Central memory CD8-positive, alpha-beta T cell (primary cell): ENCODE results near the gene MYADM.

ENCODE experiments used
- ATAC-seq: fragments of 150-1000 bp; cut with Tn5 transposase; replicated peaks from 2 replicates; pipeline ENCODE4 v1.10.0; 2022; ENCODE audit warnings: mild to moderate bottlenecking, moderate FRiP score, moderate number of reproducible peaks; ENCODE audit not compliant: poor library complexity, severe bottlenecking; ENCODE audit errors: extremely low read depth
- DNase-seq, 2 donors: peaks; one replicate each; pipeline ENCODE4 v3.0.0; 2021; ENCODE audit warnings: low spot score in 2 of 2
- H3K27ac Mint-ChIP-seq: one replicate; pipeline ENCODE4 v1.8.0; 2022; ENCODE audit warnings: low read depth, mild to moderate bottlenecking, moderate library complexity, mixed read lengths
- H3K27me3 Mint-ChIP-seq: one replicate; pipeline ENCODE4 v1.8.0; 2022; ENCODE audit warnings: mixed read lengths
- H3K36me3 Mint-ChIP-seq: one replicate; pipeline ENCODE4 v1.8.0; 2022; ENCODE audit warnings: mild to moderate bottlenecking, moderate library complexity, mixed read lengths; ENCODE audit not compliant: insufficient read depth
- H3K4me1 Mint-ChIP-seq: one replicate; pipeline ENCODE4 v1.8.0; 2022; ENCODE audit warnings: mixed read lengths
- H3K4me3 Mint-ChIP-seq: one replicate; pipeline ENCODE4 v1.8.0; 2022; ENCODE audit warnings: mild to moderate bottlenecking, moderate library complexity, mixed read lengths
- H3K9me3 Mint-ChIP-seq: one replicate; pipeline ENCODE4 v1.8.0; 2022; ENCODE audit warnings: mixed read lengths

MYADM gene

GRCh38 chr19:53871454-53871853 is 3.8 kb downstream of the MYADM start:
- peaks cover 62% of the 10 kb centered on the region for H3K4me1 Mint-ChIP-seq
- no peaks in the 10 kb centered on the region for H3K27me3 Mint-ChIP-seq
- peaks cover 10% of the 10 kb centered on the region for H3K9me3 Mint-ChIP-seq
- ATAC-seq (no peak), DNase-seq (peak in 1 of 2 donors; percentile 11)
- peak overlapping the region; percentile 66 for H3K4me3 Mint-ChIP-seq
- peaks cover 89% of the 10 kb centered on the region for H3K36me3 Mint-ChIP-seq
- peak overlapping the region; percentile 100 for H3K27ac Mint-ChIP-seq

- H3K9me3 Mint-ChIP-seq: peaks cover 10% of the 10 kb centered on the region
- ATAC-seq: no peak
- peak in 1 of 2 donors; percentile 18 for DNase-seq
- H3K4me3 Mint-ChIP-seq: peak overlapping the region; percentile 60
- peak overlapping the region; percentile 91 for H3K27ac Mint-ChIP-seq
- H3K27me3 Mint-ChIP-seq: no peaks in the 10 kb centered on the region
- peaks cover 92% of the 10 kb centered on the region for H3K36me3 Mint-ChIP-seq
- peaks cover 62% of the 10 kb centered on the region for H3K4me1 Mint-ChIP-seq
Measured at GRCh38 chr19:53872762-53873161, 5.1 kb downstream of the MYADM start.

DNA sequence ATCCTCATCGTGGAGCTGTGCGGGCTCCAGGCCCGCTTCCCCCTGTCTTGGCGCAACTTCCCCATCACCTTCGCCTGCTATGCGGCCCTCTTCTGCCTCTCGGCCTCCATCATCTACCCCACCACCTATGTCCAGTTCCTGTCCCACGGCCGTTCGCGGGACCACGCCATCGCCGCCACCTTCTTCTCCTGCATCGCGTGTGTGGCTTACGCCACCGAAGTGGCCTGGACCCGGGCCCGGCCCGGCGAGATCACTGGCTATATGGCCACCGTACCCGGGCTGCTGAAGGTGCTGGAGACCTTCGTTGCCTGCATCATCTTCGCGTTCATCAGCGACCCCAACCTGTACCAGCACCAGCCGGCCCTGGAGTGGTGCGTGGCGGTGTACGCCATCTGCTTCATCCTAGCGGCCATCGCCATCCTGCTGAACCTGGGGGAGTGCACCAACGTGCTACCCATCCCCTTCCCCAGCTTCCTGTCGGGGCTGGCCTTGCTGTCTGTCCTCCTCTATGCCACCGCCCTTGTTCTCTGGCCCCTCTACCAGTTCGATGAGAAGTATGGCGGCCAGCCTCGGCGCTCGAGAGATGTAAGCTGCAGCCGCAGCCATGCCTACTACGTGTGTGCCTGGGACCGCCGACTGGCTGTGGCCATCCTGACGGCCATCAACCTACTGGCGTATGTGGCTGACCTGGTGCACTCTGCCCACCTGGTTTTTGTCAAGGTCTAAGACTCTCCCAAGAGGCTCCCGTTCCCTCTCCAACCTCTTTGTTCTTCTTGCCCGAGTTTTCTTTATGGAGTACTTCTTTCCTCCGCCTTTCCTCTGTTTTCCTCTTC is 6.3 kb downstream of the MYADM start:
- ATAC-seq: no peak
- peaks cover 54% of the 10 kb centered on the region for H3K4me1 Mint-ChIP-seq

DNA sequence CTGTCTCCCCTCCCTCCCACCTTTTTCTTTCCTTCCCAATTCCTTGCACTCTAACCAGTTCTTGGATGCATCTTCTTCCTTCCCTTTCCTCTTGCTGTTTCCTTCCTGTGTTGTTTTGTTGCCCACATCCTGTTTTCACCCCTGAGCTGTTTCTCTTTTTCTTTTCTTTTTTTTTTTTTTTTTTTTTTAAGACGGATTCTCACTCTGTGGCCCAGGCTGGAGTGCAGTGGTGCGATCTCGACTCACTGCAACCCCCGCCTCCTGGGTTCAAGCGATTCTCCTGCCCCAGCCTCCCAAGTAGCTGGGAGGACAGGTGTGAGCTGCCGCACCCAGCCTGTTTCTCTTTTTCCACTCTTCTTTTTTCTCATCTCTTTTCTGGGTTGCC is 6.9 kb downstream of the MYADM start:
- H3K27ac Mint-ChIP-seq: peak overlapping the region; percentile 91
- peaks cover 54% of the 10 kb centered on the region for H3K4me1 Mint-ChIP-seq
- H3K9me3 Mint-ChIP-seq: peaks cover 10% of the 10 kb centered on the region
- peaks cover 82% of the 10 kb centered on the region for H3K36me3 Mint-ChIP-seq
- DNase-seq: no peak
- no peak for ATAC-seq
- peak overlapping the region; percentile 60 for H3K4me3 Mint-ChIP-seq
- H3K27me3 Mint-ChIP-seq: no peaks in the 10 kb centered on the region

More for the DNA sequence above, 6.3 kb downstream of the MYADM start:
- peak overlapping the region; percentile 60 for H3K4me3 Mint-ChIP-seq
- H3K36me3 Mint-ChIP-seq: peaks cover 89% of the 10 kb centered on the region
- peaks cover 10% of the 10 kb centered on the region for H3K9me3 Mint-ChIP-seq
- peak in 1 of 2 donors; percentile 23 for DNase-seq
- H3K27ac Mint-ChIP-seq: peak overlapping the region; percentile 91
- no peaks in the 10 kb centered on the region for H3K27me3 Mint-ChIP-seq

DNA sequence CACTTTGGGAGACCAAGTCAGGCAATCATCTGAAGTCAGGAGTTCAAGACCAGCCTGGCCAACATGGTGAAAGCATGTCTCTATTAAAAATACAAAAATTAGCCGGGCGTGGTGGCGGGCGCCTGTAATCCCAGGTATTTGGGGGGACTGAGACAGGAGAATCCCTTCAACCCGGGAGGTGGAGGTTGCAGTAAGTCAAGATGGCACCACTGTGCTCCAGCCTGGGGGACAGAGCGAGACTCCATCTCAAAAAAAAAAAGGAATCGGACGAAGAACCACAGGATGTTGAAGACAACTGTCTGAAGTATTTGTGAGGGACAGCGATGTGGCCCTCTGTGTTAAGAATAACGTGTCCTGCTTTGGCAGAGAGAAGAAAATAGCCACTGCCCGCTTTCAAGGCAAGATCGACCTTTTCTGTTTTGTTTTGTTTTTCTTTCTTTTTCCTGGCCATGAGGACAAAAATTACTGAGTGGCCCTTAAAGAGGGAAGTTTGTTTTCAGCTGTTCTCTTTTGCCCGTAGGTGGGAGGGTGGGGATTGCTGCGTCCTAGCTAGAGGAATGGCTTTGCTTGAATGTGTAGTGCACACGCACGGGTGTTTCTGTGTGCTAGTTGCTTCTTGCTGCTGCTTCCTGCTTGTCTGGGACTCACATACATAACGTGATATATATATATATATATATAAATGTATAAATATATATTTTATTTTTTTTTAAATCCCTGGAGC is 8.1 kb downstream of the MYADM start:
- Mint-ChIP-seq H3K4me3 (peak overlapping the region; percentile 60), H3K9me3 (peaks cover 10% of the 10 kb centered on the region), H3K36me3 (peaks cover 75% of the 10 kb centered on the region), H3K27me3 (no peaks in the 10 kb centered on the region), H3K27ac (peak overlapping the region; percentile 91), H3K4me1 (peaks cover 49% of the 10 kb centered on the region)
- no peak for ATAC-seq
- no peak for DNase-seq

DNA sequence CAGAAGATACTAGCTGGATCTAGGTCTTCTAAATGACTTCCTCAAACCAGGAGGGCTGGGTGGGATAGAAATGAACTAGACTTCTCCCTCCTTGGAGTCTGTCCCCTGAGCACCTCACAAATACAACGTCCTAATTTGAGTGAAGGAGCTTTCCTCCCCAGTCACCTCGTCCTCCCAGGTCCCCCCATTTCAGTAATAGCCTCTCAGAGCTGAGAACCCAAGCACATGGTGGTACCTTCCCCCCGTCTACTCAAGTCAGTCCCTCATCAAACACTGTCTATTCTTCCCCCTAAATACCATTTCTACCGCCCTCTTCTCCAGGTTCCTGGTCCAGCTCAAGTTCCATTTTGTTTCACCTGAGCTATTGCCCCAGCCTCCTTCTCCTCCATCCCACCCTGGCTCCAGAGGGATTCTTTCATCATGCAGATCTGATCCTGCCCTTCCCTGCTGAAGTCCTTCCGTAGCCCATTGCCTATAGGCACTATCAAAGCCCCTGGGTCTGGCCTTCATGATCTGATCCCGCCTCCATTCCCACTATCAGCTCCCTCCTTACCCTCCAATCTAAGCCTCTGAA is 9.1 kb downstream of the MYADM start:
- Mint-ChIP-seq H3K9me3 (peaks cover 10% of the 10 kb centered on the region), H3K4me1 (peaks cover 40% of the 10 kb centered on the region), H3K27ac (peak overlapping the region; percentile 91), H3K4me3 (peak overlapping the region; percentile 47), H3K36me3 (peaks cover 66% of the 10 kb centered on the region), H3K27me3 (no peaks in the 10 kb centered on the region)
- no peak for ATAC-seq
- no peak for DNase-seq

DNA sequence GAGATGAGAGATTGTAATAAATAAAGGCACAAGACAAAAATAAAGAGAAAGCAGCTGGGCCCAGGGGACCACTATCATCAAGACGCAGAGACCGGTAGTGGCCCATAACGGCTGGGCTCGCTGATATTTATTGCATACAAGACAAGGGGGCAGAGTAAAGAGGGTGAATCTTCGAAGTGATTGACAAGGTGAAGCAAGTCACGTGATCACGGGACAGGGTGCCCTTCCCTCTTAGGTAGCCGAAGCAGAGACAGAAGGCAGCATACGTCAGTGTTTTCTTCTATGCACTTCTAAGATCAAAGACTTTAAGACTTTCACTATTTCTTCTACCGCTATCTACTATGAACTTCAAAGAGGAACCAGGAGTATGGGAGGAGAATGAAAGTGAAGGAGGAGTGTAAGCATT is 9.7 kb downstream of the MYADM start:
- peaks cover 10% of the 10 kb centered on the region for H3K9me3 Mint-ChIP-seq
- peaks cover 38% of the 10 kb centered on the region for H3K4me1 Mint-ChIP-seq
- H3K36me3 Mint-ChIP-seq: peaks cover 61% of the 10 kb centered on the region
- peaks cover 1% of the 10 kb centered on the region for H3K27me3 Mint-ChIP-seq
- DNase-seq (peak in 1 of 2 donors; percentile 14), ATAC-seq (no peak)
- H3K4me3 Mint-ChIP-seq: peak overlapping the region; percentile 47
- peak overlapping the region; percentile 91 for H3K27ac Mint-ChIP-seq

DNA sequence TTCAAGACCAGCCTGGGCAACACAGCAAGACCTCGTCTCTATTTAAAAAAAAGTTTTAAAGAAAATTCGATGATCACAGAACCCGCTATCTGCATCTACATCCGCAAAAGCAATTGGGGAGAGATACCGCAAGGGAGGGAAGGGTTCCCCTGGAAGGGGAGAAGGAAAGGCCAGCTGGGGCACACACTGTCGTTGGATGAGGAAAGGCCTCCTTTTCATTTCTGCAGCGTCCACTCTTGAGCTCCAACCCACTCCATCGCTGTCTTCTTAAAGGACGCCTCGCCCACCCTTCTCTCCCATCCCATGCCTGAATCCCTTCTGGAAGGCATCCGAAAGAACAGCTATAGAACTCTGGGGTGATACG is 11.1 kb downstream of the MYADM start:
- Mint-ChIP-seq H3K27ac (no peak overlapping the region), H3K4me3 (no peak overlapping the region), H3K9me3 (peaks cover 9% of the 10 kb centered on the region), H3K27me3 (peaks cover 15% of the 10 kb centered on the region), H3K36me3 (peaks cover 48% of the 10 kb centered on the region), H3K4me1 (peaks cover 28% of the 10 kb centered on the region)
- DNase-seq (no peak), ATAC-seq (no peak)

DNA sequence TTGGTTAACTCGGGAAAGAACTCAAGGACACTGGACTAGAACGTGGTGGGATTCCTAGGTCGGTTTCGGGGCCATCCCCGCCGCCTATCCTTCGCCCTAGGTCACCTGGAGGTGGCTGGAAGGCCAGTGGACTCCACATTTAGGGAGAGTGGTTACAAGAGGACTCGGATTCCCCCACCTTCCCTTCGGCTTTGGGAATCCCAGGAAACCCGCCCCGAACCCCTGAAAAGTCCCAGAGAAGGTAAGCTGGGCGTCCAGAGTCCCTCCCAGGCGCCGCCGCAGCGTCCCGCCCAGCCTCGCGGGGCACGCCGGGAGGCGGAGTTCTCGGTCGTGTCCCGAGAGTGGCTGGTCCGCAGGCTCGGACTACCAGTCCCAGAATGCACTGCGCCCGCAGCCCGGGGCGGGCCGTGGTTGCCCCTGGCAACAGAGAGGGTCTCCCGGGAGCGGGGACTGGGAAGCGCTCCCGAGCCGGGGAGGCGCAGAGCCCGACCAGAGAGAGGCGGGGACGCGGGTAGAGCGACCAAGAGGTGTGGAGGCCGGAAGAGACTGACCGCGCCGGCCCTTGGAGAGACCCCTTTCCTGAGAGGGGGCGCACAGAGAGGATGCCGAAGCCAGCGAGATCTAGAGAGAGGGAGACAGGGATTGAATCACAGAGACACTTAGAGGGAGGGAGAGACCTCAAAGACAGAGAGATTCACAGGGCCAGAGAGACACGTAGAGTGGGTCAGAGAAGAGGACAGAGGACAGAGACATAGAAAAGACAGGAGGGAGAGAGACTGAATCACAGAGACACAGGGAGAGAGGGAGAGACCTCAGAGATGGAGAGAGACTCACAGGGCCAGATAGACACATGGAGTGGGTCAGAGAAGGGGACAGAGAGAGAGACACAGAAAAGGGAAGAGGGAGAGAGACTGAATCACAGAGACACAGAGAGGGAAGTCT is 11.7 kb downstream of the MYADM start:
- H3K27me3 Mint-ChIP-seq: peaks cover 22% of the 10 kb centered on the region
- H3K4me3 Mint-ChIP-seq: no peak overlapping the region
- ATAC-seq (peak; percentile 58), DNase-seq (peak; percentile 60 to 66)
- H3K36me3 Mint-ChIP-seq: peaks cover 42% of the 10 kb centered on the region
- H3K9me3 Mint-ChIP-seq: peaks cover 4% of the 10 kb centered on the region
- no peak overlapping the region for H3K27ac Mint-ChIP-seq
- H3K4me1 Mint-ChIP-seq: peaks cover 25% of the 10 kb centered on the region

- no peak for DNase-seq
- H3K27me3 Mint-ChIP-seq: peaks cover 28% of the 10 kb centered on the region
- peaks cover 18% of the 10 kb centered on the region for H3K4me1 Mint-ChIP-seq
- H3K27ac Mint-ChIP-seq: no peak overlapping the region
- no peak overlapping the region for H3K4me3 Mint-ChIP-seq
- H3K36me3 Mint-ChIP-seq: peaks cover 27% of the 10 kb centered on the region
- ATAC-seq: no peak
- H3K9me3 Mint-ChIP-seq: no peaks in the 10 kb centered on the region
Measured at GRCh38 chr19:53880711-53881481, 13.2 kb downstream of the MYADM start.

DNA sequence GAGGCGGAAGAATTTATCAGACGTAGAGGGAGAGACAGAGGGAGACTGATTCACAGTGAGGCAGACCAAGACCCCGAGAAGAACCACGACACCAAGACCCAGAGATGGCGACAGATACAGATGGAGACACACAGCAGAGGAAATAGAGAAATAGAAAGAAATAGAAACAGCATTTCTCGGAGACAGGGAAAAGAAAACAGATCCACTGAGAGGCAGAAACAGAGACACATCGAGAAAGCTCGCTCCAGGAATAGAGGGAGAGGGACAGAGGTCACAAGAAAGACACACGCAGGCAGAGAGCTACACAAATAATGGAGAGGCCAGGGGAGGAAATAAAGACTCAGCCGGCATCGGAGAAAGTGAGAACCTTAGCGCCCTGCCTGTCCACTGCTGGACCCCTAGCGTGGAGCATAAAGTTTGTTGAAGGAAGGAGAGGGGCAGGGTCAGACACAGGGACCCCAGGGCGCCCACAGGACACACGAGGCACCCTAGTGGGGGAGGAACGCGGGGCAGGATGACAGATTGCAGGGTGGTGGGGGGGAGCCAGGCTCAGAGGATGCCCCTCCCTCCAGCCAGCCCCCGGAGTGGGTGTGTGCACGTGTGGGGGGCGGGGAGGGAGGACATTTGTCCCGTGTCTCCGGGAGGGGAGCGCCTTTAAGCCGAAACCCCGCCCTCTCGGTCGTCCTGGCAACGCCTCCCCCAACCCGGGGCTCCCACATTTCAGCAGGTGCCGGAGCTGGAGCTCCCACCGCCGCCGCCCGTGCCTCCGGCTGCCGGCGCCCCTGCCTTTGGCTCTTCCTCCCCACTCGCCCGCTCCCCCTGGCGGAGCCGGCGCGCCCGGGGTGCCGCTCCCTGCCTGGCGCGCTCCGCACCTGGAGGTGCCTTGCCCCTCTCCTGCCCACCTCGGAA is 14.1 kb downstream of the MYADM start, which contains the start of gene PRKCG:
Gene PRKCG, plus strand, starts transcription at position 716 of the 909 bp plus-strand sequence. CDS start 298 bp downstream, outside the sequence.
- peak in 1 of 2 donors; percentile 48 for DNase-seq

More for the DNA sequence above, 14.1 kb downstream of the MYADM start, which contains the start of gene PRKCG:
- no peaks in the 10 kb centered on the region for H3K9me3 Mint-ChIP-seq
- no peak within 1 kb of the TSS for H3K27ac Mint-ChIP-seq
- H3K27me3 Mint-ChIP-seq: peaks cover 28% of the 10 kb centered on the region
- peak; percentile 33 for ATAC-seq
- H3K4me1 Mint-ChIP-seq: peaks cover 15% of the 10 kb centered on the region
- H3K4me3 Mint-ChIP-seq: no peak within 1 kb of the TSS
- peaks cover 22% of the 10 kb centered on the region for H3K36me3 Mint-ChIP-seq
